Activated naive CD4-positive, alpha-beta T cell treated with anti-CD3 and anti-CD28 coated beads, Interleukin-2, amount 10 ng/mL, durations not matched to agents 7 days and 5 days (primary cell): Measurements from ENCODE around the gene POTEF.
A peak's percentile ranks its signal among the peaks of the same experiment; 100 is the strongest.
"Not testable (repeated sequence)": the region's sequence is repeated elsewhere in the genome, so short reads cannot be mapped to it uniquely, and the experiment has no call there.

Experiments
- CTCF ChIA-PET: fragments of 350-600 bp; sonication (Branson Sonifier 250); formaldehyde crosslinking; loops from one replicate; lab custom pipeline; 2021; ENCODE audit warnings: antibody characterized with exemption; lab: Charles Lee
- DNase-seq: peaks from one replicate; pipeline ENCODE4 v3.0.0-alpha.2; 2020
- H3K27ac Mint-ChIP-seq: one replicate; pipeline ENCODE4 v1.8.0; 2021; ENCODE audit warnings: mild to moderate bottlenecking, moderate library complexity, mixed read lengths
- H3K27me3 Mint-ChIP-seq: one replicate; pipeline ENCODE4 v1.8.0; 2021; ENCODE audit warnings: mild to moderate bottlenecking, mixed read lengths
- H3K36me3 Mint-ChIP-seq: one replicate; pipeline ENCODE4 v1.8.0; 2021; ENCODE audit warnings: mixed read lengths
- H3K4me1 Mint-ChIP-seq: one replicate; pipeline ENCODE4 v1.8.0; 2021; ENCODE audit warnings: mixed read lengths
- H3K4me3 Mint-ChIP-seq: one replicate; pipeline ENCODE4 v1.8.0; 2021; ENCODE audit warnings: mild to moderate bottlenecking, moderate library complexity, mixed read lengths
- H3K9me3 Mint-ChIP-seq: one replicate; pipeline ENCODE4 v1.8.0; 2021; ENCODE audit warnings: mixed read lengths

The POTEF gene

DNA sequence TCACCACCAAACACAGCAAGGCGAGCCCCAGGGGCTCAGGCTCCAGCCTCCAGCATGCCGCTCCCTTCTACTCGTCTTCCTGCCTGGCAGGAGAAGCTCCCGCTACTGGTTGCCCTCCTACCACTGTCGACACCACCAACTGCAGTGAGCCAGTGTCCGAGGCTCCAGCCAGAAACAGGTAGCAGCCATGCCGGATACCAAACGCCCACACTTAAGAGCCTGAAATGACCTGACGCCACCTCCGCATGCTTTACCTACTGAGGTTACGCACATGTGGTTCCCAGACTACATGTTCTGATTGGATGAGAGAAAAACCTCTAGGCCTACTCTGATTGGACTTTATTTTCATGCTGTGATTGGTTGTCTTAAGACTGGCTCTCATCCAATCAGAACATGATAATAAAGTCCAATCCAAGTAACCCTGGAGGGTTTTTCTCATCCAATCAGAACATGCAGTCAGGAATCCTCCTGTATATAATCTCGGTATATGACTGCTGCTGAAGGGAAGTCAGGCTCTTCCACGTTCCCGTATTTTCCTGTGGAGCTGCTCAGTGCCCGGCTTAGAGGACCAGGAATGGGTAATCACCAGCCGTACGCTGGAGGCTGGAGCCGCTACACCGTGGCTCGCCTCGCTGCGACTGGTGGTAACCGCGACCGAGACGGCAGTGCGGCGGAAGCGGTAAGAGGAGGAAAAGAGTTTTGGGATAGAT lies at the start of gene POTEF:
Gene POTEF, minus strand, starts transcription at position 103 of the 710 bp plus-strand sequence. CDS start 8,707 bp downstream, outside the sequence.
- CTCF ChIA-PET, H3K27me3 Mint-ChIP-seq, H3K4me1 Mint-ChIP-seq, H3K4me3 Mint-ChIP-seq, H3K9me3 Mint-ChIP-seq, H3K27ac Mint-ChIP-seq, DNase-seq, H3K36me3 Mint-ChIP-seq: not testable (repeated sequence)

DNA sequence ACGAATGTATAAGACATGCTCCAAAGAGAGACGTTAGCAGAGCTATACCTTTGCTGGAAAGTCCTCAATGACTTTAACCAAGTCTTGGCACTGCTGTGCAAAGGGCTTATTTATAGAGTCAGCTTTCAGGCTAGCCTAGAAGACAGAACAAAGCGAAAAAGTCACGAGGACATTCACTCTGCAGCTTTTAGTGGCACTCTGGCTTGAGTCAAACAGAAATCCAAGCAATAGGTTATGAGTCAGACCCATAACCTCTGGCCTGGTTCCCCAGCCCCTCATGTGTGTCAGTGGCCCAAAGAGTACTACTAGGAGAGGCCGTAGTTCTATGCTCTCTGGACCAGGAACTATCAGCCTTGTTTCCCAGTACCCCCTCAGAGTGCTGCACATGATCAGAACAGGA lies 45.8 kb upstream of the POTEF start:
- CTCF ChIA-PET = not testable (repeated sequence)

DNA sequence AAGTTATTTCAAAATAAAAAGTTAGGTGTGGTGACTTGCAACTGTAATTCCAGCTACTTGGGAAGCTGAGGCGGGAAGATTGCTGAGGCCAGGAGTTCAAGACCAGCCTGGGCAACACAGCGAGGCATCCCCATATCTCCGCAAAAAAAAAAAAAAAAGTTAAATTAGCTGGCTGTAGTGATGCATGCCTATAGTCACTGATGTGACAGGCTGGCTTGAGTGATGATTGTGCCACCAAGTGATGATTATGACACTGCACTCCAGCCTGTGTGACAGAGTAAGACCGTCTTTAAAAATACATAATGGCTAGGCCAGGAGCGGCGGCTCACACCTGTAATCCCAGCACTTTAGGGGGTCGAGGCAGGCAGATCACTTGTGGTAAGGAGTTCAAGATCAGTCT lies 40.9 kb upstream of the POTEF start:
- no peaks in the 10 kb centered on the region for H3K27me3 Mint-ChIP-seq
- peak overlapping the region; percentile 64 for H3K27ac Mint-ChIP-seq
- CTCF ChIA-PET = interaction anchor here (1.0 to 1.7 kb wide), 2 partner anchors 12 to 162 kb away, joined by 3 to 4 read pairs; partner anchors contain the start of genes MZT2B and SMPD4
- H3K9me3 Mint-ChIP-seq = no peaks in the 10 kb centered on the region
- no peak for DNase-seq
- no peak overlapping the region for H3K4me3 Mint-ChIP-seq
- peaks cover 18% of the 10 kb centered on the region for H3K4me1 Mint-ChIP-seq
- H3K36me3 Mint-ChIP-seq = peaks cover 27% of the 10 kb centered on the region

More for the DNA sequence above, 45.8 kb upstream of the POTEF start:
- DNase-seq, H3K9me3 Mint-ChIP-seq, H3K27me3 Mint-ChIP-seq, H3K27ac Mint-ChIP-seq, H3K4me3 Mint-ChIP-seq: not testable (repeated sequence)
- H3K4me1 Mint-ChIP-seq = peaks cover 20% of the 10 kb centered on the region
- H3K36me3 Mint-ChIP-seq = peaks cover 21% of the 10 kb centered on the region

DNA sequence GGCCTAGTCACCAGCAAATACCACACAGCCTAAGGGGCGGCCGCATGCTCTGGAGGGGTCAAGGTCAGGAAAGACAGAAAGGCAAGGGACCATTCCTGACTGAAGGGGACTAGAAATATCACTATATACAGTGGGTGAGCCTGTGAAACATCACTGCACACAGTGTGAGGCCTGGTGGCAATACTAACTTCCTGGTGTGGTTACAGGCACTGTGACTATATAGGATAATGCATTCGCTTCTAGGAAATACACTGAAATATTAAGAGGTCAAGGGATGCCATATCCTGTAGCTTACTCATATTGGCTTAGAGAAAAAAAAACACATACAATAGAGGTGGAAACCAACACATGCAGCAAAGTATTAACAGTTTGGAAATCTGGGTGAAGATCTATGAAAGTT lies 40.1 kb upstream of the POTEF start:
- not testable (repeated sequence) for H3K4me3 Mint-ChIP-seq, H3K9me3 Mint-ChIP-seq, H3K27me3 Mint-ChIP-seq, DNase-seq
- CTCF ChIA-PET = interaction anchor here (0.7 to 1.7 kb wide), 3 partner anchors 12 to 166 kb away, joined by 3 to 4 read pairs (median 4); partner anchors contain the start of genes MZT2B and SMPD4
- H3K4me1 Mint-ChIP-seq = peaks cover 18% of the 10 kb centered on the region
- peaks cover 27% of the 10 kb centered on the region for H3K36me3 Mint-ChIP-seq
- H3K27ac Mint-ChIP-seq = peak overlapping the region; percentile 66

DNA sequence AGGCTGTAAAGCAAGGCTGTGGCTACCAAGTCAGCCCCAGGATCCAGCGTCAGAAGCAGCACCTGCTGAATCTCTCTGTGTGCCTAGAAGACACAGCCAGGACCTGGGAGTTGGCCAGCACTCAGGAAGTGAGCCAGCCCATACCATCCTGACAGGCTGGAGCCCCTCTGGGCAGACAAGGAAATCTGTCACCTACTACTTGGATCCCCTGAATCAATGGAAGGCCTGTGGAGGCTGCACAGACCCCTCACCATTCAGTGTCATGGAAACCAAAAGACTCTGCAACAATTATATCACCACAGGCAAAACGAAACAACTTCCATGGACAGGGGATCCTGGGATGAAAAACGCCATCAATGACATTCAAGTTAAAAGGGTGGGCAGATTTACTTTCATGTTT lies 37.6 kb upstream of the POTEF start:
- CTCF ChIA-PET, DNase-seq, H3K27me3 Mint-ChIP-seq, H3K9me3 Mint-ChIP-seq, H3K4me3 Mint-ChIP-seq, H3K27ac Mint-ChIP-seq: not testable (repeated sequence)
- H3K36me3 Mint-ChIP-seq = peaks cover 23% of the 10 kb centered on the region
- peaks cover 18% of the 10 kb centered on the region for H3K4me1 Mint-ChIP-seq

DNA sequence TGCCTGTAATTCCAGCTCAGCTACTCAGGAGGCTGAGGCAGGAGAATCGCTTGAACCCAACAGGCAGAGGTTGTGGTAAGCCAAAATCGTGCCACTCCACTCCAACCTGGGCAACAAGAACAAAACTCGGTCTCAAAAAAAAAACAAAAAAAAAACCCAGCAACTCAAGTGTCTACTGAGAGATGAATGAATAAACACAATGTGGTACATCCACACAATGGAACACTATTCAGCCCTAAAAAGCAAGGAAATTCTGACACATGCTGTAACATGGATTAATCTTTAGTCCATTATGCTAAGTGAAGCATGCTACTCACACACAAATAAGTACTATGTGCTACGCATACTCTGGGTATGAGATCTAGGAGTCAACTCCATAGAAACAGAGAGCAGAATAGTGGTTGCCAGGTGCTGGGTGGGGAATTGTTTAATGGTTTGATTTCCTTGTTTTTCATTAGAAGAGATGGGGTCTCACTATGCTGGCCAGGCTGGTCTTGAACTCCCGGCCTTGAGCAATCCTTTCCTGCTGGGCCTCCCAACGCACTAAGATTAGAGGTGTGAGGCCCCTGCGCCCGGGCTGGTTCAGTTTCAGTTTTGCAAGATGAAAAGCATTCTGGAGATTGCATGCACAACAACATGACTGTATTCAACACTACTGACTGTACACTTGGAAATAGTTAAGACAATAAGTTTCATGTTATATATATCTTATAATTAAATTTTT lies 36.4 kb upstream of the POTEF start:
- H3K4me1 Mint-ChIP-seq = peaks cover 18% of the 10 kb centered on the region
- H3K9me3 Mint-ChIP-seq = no peaks in the 10 kb centered on the region
- CTCF ChIA-PET = no interaction called here
- H3K36me3 Mint-ChIP-seq = peaks cover 21% of the 10 kb centered on the region
- DNase-seq = no peak
- H3K4me3 Mint-ChIP-seq = no peak overlapping the region
- peak overlapping the region; percentile 33 for H3K27ac Mint-ChIP-seq
- H3K27me3 Mint-ChIP-seq = no peaks in the 10 kb centered on the region

DNA sequence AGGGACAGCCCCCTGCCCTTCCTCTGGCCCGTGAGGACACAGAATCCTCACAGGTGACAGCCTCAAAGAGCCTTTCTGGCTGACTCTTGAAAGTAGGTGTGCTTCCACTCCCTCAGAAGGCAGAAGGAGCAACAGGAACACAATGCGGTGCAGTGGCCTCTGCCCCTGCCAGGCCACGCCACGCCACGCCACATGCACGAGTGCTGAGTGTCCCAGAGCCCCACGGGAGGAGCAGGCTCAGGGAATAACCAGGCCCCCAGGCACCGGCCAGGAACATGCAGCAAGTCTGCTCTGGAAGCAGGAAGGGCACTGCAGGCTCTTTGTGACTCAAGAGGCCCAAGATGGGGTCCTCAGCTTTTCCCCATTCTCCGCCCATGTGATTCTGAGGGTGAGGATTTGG lies 33.9 kb upstream of the POTEF start:
- DNase-seq = no peak
- CTCF ChIA-PET = no interaction called here
- H3K4me3 Mint-ChIP-seq = no peak overlapping the region
- H3K36me3 Mint-ChIP-seq = peaks cover 25% of the 10 kb centered on the region
- H3K9me3 Mint-ChIP-seq = no peaks in the 10 kb centered on the region
- H3K27me3 Mint-ChIP-seq = no peaks in the 10 kb centered on the region
- H3K4me1 Mint-ChIP-seq = peaks cover 2% of the 10 kb centered on the region
- no peak overlapping the region for H3K27ac Mint-ChIP-seq

DNA sequence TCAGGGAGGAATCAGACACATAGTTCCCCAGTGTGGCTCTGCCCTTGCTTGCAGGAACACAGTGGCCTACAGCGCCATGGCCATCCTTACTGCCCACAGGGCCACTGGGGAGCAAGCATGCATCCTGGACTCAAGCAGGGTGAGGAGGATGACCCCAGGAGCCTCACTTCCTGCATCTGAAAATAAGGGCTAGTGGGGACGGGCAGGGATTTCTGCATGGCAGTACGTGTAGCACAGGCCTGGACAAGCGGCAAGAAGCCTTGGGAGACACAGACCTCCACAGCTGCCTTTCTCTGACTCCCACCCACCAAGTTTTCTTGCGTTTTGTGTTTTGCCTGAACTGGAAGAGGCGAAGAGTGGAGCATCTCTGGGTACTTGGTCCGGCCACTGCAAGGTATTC lies 33.5 kb upstream of the POTEF start:
- H3K27me3 Mint-ChIP-seq, H3K4me3 Mint-ChIP-seq: not testable (repeated sequence)

DNA sequence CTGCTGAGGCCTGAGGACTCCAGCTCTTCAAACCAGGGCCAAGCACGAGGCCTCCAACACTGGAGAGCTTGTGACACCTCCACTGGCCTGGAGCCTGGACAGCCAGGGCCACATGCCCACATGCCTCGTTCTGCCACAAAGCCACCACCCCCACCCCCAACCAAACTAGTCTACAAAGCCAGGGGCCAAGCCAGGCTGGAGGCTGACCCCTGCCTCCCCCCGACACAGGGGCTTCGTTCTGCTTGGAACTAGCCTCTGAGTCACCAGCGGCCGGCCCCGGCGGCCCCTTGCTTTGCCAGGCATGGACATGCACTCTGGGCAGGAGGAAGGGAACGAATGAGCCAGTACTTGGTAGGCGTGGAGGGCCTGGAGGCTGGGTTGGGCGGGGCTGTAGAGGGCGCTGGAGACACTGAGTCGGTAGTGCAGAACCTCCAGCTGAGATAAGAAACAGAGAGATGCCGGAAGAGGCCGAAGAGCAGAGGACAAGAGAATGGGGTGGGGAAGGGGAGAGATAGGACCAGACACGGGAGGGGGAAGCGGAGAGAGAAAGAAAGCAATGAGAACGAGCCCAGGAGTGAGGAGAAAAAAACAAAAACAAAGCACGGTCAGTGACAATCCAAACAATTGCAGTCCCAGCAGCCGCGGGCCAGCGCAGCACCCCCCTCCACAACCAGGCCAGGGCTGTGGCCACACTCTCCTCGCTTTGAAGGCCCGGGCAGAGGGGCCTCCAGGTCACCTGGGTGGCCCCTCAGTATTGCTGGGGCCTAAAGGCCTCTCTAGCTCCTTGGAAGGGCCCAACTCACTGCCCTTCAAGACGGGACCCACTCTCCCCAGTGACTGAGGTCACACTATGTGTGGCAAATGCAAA lies 32.0 kb upstream of the POTEF start:
- Mint-ChIP-seq H3K27ac (peak overlapping the region; percentile 19), H3K36me3 (peaks cover 18% of the 10 kb centered on the region)
- H3K9me3 Mint-ChIP-seq, H3K4me3 Mint-ChIP-seq, CTCF ChIA-PET, H3K4me1 Mint-ChIP-seq, H3K27me3 Mint-ChIP-seq, DNase-seq: not testable (repeated sequence)

More for the DNA sequence above, 33.5 kb upstream of the POTEF start:
- H3K27ac Mint-ChIP-seq, H3K9me3 Mint-ChIP-seq, CTCF ChIA-PET, DNase-seq, H3K4me1 Mint-ChIP-seq: not testable (repeated sequence)
- H3K36me3 Mint-ChIP-seq = peaks cover 20% of the 10 kb centered on the region

DNA sequence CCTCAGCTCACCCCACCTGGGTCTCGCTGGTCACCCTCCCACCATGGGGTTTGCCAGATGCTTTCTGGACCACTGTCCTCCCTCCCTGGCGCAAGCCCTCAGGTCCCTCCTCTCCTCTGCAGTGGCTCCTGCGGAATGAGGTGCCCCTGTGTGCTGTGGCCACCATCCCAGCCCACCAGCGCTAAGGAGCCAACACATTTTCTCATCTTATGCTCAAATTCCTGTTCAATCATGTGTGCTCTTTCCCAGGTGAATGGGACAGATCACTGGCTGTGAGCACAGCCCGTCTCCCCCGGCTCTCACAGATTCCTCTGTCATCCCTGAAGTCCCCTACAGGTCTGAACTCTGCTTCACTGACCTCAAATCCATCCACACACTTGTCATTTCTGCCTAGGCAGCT lies 31.1 kb upstream of the POTEF start:
- H3K27me3 Mint-ChIP-seq = no peaks in the 10 kb centered on the region
- no peaks in the 10 kb centered on the region for H3K9me3 Mint-ChIP-seq
- no peak overlapping the region for H3K4me3 Mint-ChIP-seq
- H3K4me1 Mint-ChIP-seq = no peaks in the 10 kb centered on the region
- H3K27ac Mint-ChIP-seq = no peak overlapping the region
- CTCF ChIA-PET = no interaction called here
- H3K36me3 Mint-ChIP-seq = peaks cover 15% of the 10 kb centered on the region
- no peak for DNase-seq

DNA sequence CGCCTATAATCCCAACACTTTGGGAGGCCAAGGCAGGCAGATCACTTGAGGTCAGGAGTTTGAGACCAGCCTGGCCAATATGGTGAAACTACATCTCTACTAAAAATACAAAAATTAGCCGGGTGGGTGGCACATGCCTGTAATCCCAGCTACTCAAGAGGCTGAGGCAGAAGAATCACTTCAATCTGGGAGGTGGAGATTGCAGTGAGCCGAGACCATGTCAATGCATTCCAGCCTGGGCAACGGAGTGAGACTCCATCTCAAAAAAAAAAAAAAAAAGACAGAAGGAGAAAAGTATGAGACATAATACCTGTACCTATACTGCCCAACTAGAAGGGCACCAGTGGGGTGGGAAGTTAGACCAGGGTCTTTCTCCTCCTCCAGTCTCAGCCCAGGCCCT lies 30.4 kb upstream of the POTEF start:
- H3K36me3 Mint-ChIP-seq = peaks cover 17% of the 10 kb centered on the region
- H3K4me1 Mint-ChIP-seq, H3K9me3 Mint-ChIP-seq, H3K4me3 Mint-ChIP-seq, DNase-seq, H3K27me3 Mint-ChIP-seq, H3K27ac Mint-ChIP-seq, CTCF ChIA-PET: not testable (repeated sequence)

DNA sequence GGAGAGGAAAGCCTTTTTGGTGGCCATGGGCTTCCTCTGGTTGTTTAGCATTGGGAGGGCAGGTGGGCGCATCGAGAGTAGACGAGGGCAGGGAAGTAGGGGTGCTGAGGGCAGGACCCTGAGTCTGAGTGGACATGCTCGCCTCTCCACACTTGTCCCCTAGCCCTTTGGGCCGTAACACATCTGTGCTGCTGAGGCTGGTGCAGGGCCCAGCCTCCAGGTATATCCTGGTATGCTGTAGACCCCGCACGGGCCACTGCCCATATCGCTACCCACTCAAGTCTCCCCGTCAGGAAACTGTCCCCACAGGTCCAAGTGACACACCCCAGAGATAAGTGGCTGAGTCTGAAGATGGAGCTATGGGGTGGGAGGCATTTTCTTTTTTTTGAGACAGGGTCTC lies 29.6 kb upstream of the POTEF start:
- no peak overlapping the region for H3K4me3 Mint-ChIP-seq
- DNase-seq = no peak
- no peak overlapping the region for H3K27ac Mint-ChIP-seq
- H3K9me3 Mint-ChIP-seq = no peaks in the 10 kb centered on the region
- H3K4me1 Mint-ChIP-seq = no peaks in the 10 kb centered on the region
- peaks cover 15% of the 10 kb centered on the region for H3K36me3 Mint-ChIP-seq
- no peaks in the 10 kb centered on the region for H3K27me3 Mint-ChIP-seq
- CTCF ChIA-PET = no interaction called here

DNA sequence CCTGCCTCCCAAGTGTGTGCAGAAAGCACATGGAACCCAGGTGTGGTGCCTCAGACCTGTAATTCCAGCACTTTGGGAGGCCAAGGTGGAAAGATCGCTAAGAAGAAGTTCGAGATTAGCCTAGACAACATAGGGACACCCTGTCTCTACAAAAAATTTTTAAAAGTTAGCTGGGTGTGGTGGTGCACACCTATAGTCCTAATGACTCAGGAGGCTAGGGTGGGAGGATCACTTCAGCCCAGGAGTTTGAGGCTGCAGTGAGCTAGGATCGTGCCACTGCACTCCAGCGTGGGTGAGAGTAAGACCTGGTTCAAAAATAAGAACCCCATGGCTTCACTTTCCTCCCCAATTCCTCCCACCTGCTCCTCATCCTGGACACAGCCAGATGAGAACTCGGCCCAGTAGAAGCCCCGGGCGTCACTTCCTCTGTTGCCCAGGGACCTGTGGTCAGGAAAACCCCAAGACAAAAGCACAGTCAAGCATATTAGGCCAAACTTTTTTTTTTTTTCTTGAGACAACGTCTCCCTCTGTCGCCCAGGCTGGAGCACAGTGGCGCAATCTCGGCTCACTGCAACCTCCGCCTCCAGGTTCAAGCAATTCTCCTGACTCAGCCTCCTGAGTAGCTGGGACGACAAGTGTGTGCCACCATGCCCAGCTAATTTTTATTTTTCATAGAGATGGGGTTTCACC lies 28.9 kb upstream of the POTEF start:
- H3K4me3 Mint-ChIP-seq, DNase-seq, H3K27me3 Mint-ChIP-seq, CTCF ChIA-PET, H3K4me1 Mint-ChIP-seq, H3K9me3 Mint-ChIP-seq: not testable (repeated sequence)
- peaks cover 18% of the 10 kb centered on the region for H3K36me3 Mint-ChIP-seq
- H3K27ac Mint-ChIP-seq = peak overlapping the region; percentile 37

DNA sequence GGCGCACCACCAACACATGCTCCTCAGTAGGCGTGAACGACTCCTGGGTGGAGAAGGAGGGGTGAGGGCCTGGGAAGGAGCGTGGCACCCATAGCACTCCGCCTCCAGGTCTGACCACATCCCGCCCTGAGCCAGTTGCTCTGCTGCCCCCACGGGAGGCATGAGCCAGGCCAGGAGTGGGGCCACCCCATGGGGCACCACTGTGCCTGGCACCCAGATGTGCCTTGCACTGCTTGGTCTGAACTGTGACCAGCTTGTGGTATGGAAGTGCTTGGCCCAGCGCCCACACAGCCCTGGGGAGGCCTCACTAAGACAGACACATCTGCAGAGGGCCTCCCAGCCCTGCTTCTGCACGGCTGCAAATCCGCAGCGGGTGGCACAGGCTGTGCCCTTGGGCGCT lies 28.3 kb upstream of the POTEF start:
- H3K4me1 Mint-ChIP-seq, DNase-seq, H3K27me3 Mint-ChIP-seq, H3K27ac Mint-ChIP-seq, CTCF ChIA-PET, H3K4me3 Mint-ChIP-seq, H3K9me3 Mint-ChIP-seq: not testable (repeated sequence)
- H3K36me3 Mint-ChIP-seq = peaks cover 20% of the 10 kb centered on the region
